ENCODE measurements around the gene STARD7. TPM values are rescaled to one million over a fixed set of nuclear protein-coding genes. Genes with fewer than 3 reads are reported as not detected.

Gene STARD7
- total and polyA plus RNA-seq, 2 experiments from 2014 or later = 72.2 to 222 TPM

- no peak overlapping the region for H3K4me3 ChIP-seq
- H3K4me1 Mint-ChIP-seq = peaks cover 15% of the 10 kb centered on the region
- H3K27ac ChIP-seq (ENCODE audit: low read depth) = no peak overlapping the region
- H3K4me3 Mint-ChIP-seq = no peak overlapping the region
- no peak for DNase-seq (ENCODE audit: low spot score)
- H3K9me2 ChIP-seq (ENCODE audit: insufficient read depth) = no peaks in the 10 kb centered on the region
- no peak overlapping the region for H3K4me2 ChIP-seq
- no peaks in the 10 kb centered on the region for H4K20me1 ChIP-seq (replicated peaks; ENCODE audit: insufficient read depth)
- H3F3A ChIP-seq (replicated peaks; ENCODE audit: low read depth) = no peaks in the 10 kb centered on the region
- peaks cover 7% of the 10 kb centered on the region for H3K27me3 Mint-ChIP-seq (ENCODE audit: insufficient read depth, low read depth, poor library complexity)
- no peaks in the 10 kb centered on the region for H3K36me3 ChIP-seq (ENCODE audit: insufficient read depth)
- no peaks in the 10 kb centered on the region for H3K27me3 ChIP-seq (ENCODE audit: insufficient read depth)
- H3K27ac Mint-ChIP-seq = no peak overlapping the region
- H3K79me2 ChIP-seq (replicated peaks; ENCODE audit: insufficient read depth) = no peaks in the 10 kb centered on the region
- peak; percentile 13 for ATAC-seq
- peak overlapping the region; percentile 83 for H2AFZ ChIP-seq
- H3K36me3 Mint-ChIP-seq (ENCODE audit: low read depth) = no peaks in the 10 kb centered on the region; the same call in 2 of the 3 replicates
- no peak for TF ChIP-seq ZNF114 (CRISPR knock-in tag; IDR thresholded peaks at IDR 0.05)
- no peaks in the 10 kb centered on the region for H3K4me1 ChIP-seq (ENCODE audit: insufficient read depth)
- peaks cover 1% of the 10 kb centered on the region; the same call in 2 of the 3 replicates for H3K9me3 Mint-ChIP-seq
These were observed 44.7 kb downstream of the STARD7 start for GRCh38 chr2:96163768-96164429.

- no peak overlapping the region for H2AFZ ChIP-seq
- H3K36me3 Mint-ChIP-seq (ENCODE audit: low read depth) = no peaks in the 10 kb centered on the region; the same call in 2 of the 3 replicates
- H3K4me1 ChIP-seq (ENCODE audit: insufficient read depth) = 0 out of 2 replicates have a peak, but pooled peaks cover under 1% of the 10 kb centered on the region
- no peaks in the 10 kb centered on the region for H3K79me2 ChIP-seq (replicated peaks; ENCODE audit: insufficient read depth)
- H3K9me2 ChIP-seq (ENCODE audit: insufficient read depth) = no peaks in the 10 kb centered on the region
- no peak overlapping the region for H3K4me3 Mint-ChIP-seq
- no peak overlapping the region for H3K27ac ChIP-seq (ENCODE audit: low read depth)
- H3K9me3 Mint-ChIP-seq = no peaks in the 10 kb centered on the region
- H3K4me3 ChIP-seq = no peak overlapping the region
- H3K4me1 Mint-ChIP-seq = peaks cover 15% of the 10 kb centered on the region
- H3K36me3 ChIP-seq (ENCODE audit: insufficient read depth) = no peaks in the 10 kb centered on the region
- H3K27me3 Mint-ChIP-seq (ENCODE audit: insufficient read depth, low read depth, poor library complexity) = peaks cover 7% of the 10 kb centered on the region
- no peak overlapping the region for H3K27ac Mint-ChIP-seq
- no peaks in the 10 kb centered on the region for H3F3A ChIP-seq (replicated peaks; ENCODE audit: low read depth)
- no peaks in the 10 kb centered on the region for H4K20me1 ChIP-seq (replicated peaks; ENCODE audit: insufficient read depth)
- no peak for TF ChIP-seq CREB1 (CRISPR knock-in tag; IDR thresholded peaks at IDR 0.05; ENCODE audit: low read depth)
- TF ChIP-seq NANOG (IDR thresholded peaks at IDR 0.05; ENCODE audit: borderline replicate concordance) = no peak
- TF ChIP-seq ZNF462 (CRISPR knock-in tag; IDR thresholded peaks at IDR 0.05) = no peak
- TF ChIP-seq EZH2phosphoT487 (IDR thresholded peaks at IDR 0.05; ENCODE audit: unreplicated experiment) = no peak
- no peak for TF ChIP-seq STAT1 (IDR thresholded peaks at IDR 0.05; ENCODE audit: unreplicated experiment)
- no peak for TF ChIP-seq CTCF (conservative IDR thresholded peaks at IDR 0.05; ENCODE audit: low read depth in 2 of 2)
- TF ChIP-seq ZNF331 (CRISPR knock-in tag; IDR thresholded peaks at IDR 0.05; ENCODE audit: low read depth) = no peak
- TF ChIP-seq EZH2 (IDR thresholded peaks at IDR 0.05; ENCODE audit: low read depth, unreplicated experiment) = no peak
- no peak overlapping the region for H3K4me2 ChIP-seq
- DNase-seq (ENCODE audit: low spot score) (no peak), ATAC-seq (no peak)
- H3K27me3 ChIP-seq (ENCODE audit: insufficient read depth) = no peaks in the 10 kb centered on the region
These were observed 45.2 kb downstream of the STARD7 start for GRCh38 chr2:96163415-96163767.
